Mesothelial cell of epicardium (in vitro differentiated cells): ENCODE measurements around the gene RAPGEF3. TPM values are rescaled to one million over a fixed set of nuclear protein-coding genes. Genes with fewer than 3 reads are reported as not detected.

Experiments used
- DNase-seq, 2 experiments: peaks; one replicate each; pipeline ENCODE4 v3.0.0; 2021; ENCODE audit warnings: low spot score in 2 of 2; ENCODE audit not compliant: unreplicated experiment in 2 of 2
- H3K27ac Mint-ChIP-seq: 2 replicates; pipeline ENCODE4 v1.8.0; 2021; ENCODE audit warnings: mixed read lengths
- H3K27me3 Mint-ChIP-seq: 2 replicates; pipeline ENCODE4 v1.8.0; 2021; ENCODE audit warnings: low read depth, mixed read lengths
- H3K36me3 Mint-ChIP-seq: 2 replicates; pipeline ENCODE4 v1.8.0; 2021; ENCODE audit warnings: mixed read lengths
- H3K4me1 Mint-ChIP-seq: 2 replicates; pipeline ENCODE4 v1.8.0; 2021; ENCODE audit warnings: mixed read lengths
- H3K4me3 Mint-ChIP-seq: 2 replicates; pipeline ENCODE4 v1.8.0; 2021; ENCODE audit warnings: mild to moderate bottlenecking, moderate library complexity, mixed read lengths
- H3K9me3 Mint-ChIP-seq: 2 replicates; pipeline ENCODE4 v1.8.0; 2021; ENCODE audit warnings: mixed read lengths
- CTCF ChIP-seq: fragments of 200-600 bp; sonication (generic); IDR thresholded peaks from one replicate; pipeline ENCODE4 v1.5.0; 2021; ENCODE audit warnings: antibody characterized with exemption; ENCODE audit not compliant: unreplicated experiment
- total RNA-seq: library from RNA; stranded (reverse); gene quantifications from 3 replicates; pipeline ENCODE4 v1.2.1, GENCODE V29; 2021

RAPGEF3 gene
- total RNA-seq, 1 donor from 2014 or later, result 19.4 TPM

DNA sequence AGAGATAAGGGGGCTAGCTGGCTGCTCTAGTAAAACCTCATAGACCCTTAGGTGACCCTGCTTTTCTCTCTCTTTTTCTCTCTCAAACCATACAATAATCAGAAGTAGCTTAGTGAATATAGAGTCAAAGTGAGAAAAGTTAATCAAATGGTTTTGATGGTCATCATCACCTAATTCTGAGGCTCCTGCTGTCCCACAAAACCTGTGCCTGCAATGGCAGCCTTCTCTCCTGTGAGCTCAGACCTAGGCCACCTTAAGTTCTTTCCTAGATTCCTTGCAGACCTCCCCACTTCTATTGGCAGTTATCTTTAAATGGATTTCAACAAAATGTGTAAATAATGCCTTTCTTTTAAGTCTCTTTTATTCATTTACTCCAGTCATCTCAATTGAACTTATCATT, 51.3 kb downstream of the RAPGEF3 start:
- Mint-ChIP-seq H3K27ac (peak overlapping the region; percentile 66), H3K4me3 (no peak overlapping the region), H3K27me3 (no peaks in the 10 kb centered on the region)

GRCh38 chr12:47705566-47706425, 52.9 kb downstream of the RAPGEF3 start, which contains the start of gene RPAP3:
TSS of gene RPAP3 (minus strand) at chr12:47706030. CDS start at chr12:47702840, 3,190 bp downstream.
- DNase-seq, result peak; percentile 91 to 94
- Mint-ChIP-seq H3K9me3 (no peaks in the 10 kb centered on the region), H3K4me3 (peak within 1 kb of the TSS; percentile 93), H3K27ac (peak within 1 kb of the TSS; percentile 97), H3K27me3 (no peaks in the 10 kb centered on the region), H3K36me3 (peaks cover 4% of the 10 kb centered on the region), H3K4me1 (peaks cover 35% of the 10 kb centered on the region)
- TF ChIP-seq CTCF, result peak; percentile 76

More for the DNA sequence above, 51.3 kb downstream of the RAPGEF3 start:
- no peak for DNase-seq
- Mint-ChIP-seq H3K36me3 (peaks cover 2% of the 10 kb centered on the region), H3K4me1 (peaks cover 35% of the 10 kb centered on the region), H3K9me3 (no peaks in the 10 kb centered on the region)
- no peak for TF ChIP-seq CTCF

- H3K27ac Mint-ChIP-seq, result peak overlapping the region; percentile 68
These were observed 53.5 kb downstream of the RAPGEF3 start for GRCh38 chr12:47705229-47705565.

GRCh38 chr12:47704719-47705118, 54.0 kb downstream of the RAPGEF3 start:
- no peak for DNase-seq
- H3K36me3 Mint-ChIP-seq, result peaks cover 5% of the 10 kb centered on the region
- peak overlapping the region; percentile 93 for H3K4me3 Mint-ChIP-seq
- H3K9me3 Mint-ChIP-seq, result no peaks in the 10 kb centered on the region
- H3K27me3 Mint-ChIP-seq, result no peaks in the 10 kb centered on the region
- H3K27ac Mint-ChIP-seq, result peak overlapping the region; percentile 68
- no peak for TF ChIP-seq CTCF
- H3K4me1 Mint-ChIP-seq, result peaks cover 35% of the 10 kb centered on the region

More at GRCh38 chr12:47705229-47705565, 53.5 kb downstream of the RAPGEF3 start:
- Mint-ChIP-seq H3K9me3 (no peaks in the 10 kb centered on the region), H3K27me3 (no peaks in the 10 kb centered on the region), H3K36me3 (peaks cover 5% of the 10 kb centered on the region), H3K4me1 (peaks cover 35% of the 10 kb centered on the region), H3K4me3 (peak overlapping the region; percentile 93)
- DNase-seq, result no peak
- TF ChIP-seq CTCF, result no peak

- H3K9me3 Mint-ChIP-seq, result no peaks in the 10 kb centered on the region
- H3K27ac Mint-ChIP-seq, result no peak overlapping the region
- peaks cover 15% of the 10 kb centered on the region for H3K4me1 Mint-ChIP-seq
- DNase-seq, result no peak
- no peak for TF ChIP-seq CTCF
- H3K27me3 Mint-ChIP-seq, result no peaks in the 10 kb centered on the region
- H3K36me3 Mint-ChIP-seq, result peaks cover 18% of the 10 kb centered on the region
- H3K4me3 Mint-ChIP-seq, result no peak overlapping the region
These were observed 58.4 kb downstream of the RAPGEF3 start for GRCh38 chr12:47700263-47700662.
